ENCODE data around the gene APP.

Gene APP

GRCh38 chr21:25912402-25912746, 258.2 kb downstream of the APP start:
- H3K27ac ChIP-seq = no peak overlapping the region
- TF ChIP-seq ZFX (IDR thresholded peaks at IDR 0.05; ENCODE audit: borderline replicate concordance) = no peak
- TF ChIP-seq CTCF (IDR thresholded peaks at IDR 0.05) = no peak

GRCh38 chr21:25911730-25912401, 258.7 kb downstream of the APP start:
- no peak overlapping the region for H3K27ac ChIP-seq
- TF ChIP-seq ZFX (IDR thresholded peaks at IDR 0.05; ENCODE audit: borderline replicate concordance) = no peak
- TF ChIP-seq CTCF (IDR thresholded peaks at IDR 0.05) = no peak

- H3K27ac ChIP-seq = no peak overlapping the region
- TF ChIP-seq CTCF (IDR thresholded peaks at IDR 0.05) = no peak
- TF ChIP-seq ZFX (IDR thresholded peaks at IDR 0.05; ENCODE audit: borderline replicate concordance) = no peak
Measured at GRCh38 chr21:25910809-25911208, 259.8 kb downstream of the APP start.

- TF ChIP-seq ZFX (IDR thresholded peaks at IDR 0.05; ENCODE audit: borderline replicate concordance) = no peak
- no peak for TF ChIP-seq CTCF (IDR thresholded peaks at IDR 0.05)
- H3K27ac ChIP-seq = no peak overlapping the region
Measured at GRCh38 chr21:25909341-25909740, 261.2 kb downstream of the APP start.

- no peak for TF ChIP-seq CTCF (IDR thresholded peaks at IDR 0.05)
- TF ChIP-seq ZFX (IDR thresholded peaks at IDR 0.05; ENCODE audit: borderline replicate concordance) = no peak
- no peak overlapping the region for H3K27ac ChIP-seq
Measured at GRCh38 chr21:25908495-25908894, 262.1 kb downstream of the APP start.

GRCh38 chr21:25907573-25908275, 262.8 kb downstream of the APP start:
- H3K27ac ChIP-seq = no peak overlapping the region
- TF ChIP-seq CTCF (IDR thresholded peaks at IDR 0.05) = no peak
- no peak for TF ChIP-seq ZFX (IDR thresholded peaks at IDR 0.05; ENCODE audit: borderline replicate concordance)

- no peak overlapping the region for H3K27ac ChIP-seq
- no peak for TF ChIP-seq CTCF (IDR thresholded peaks at IDR 0.05)
- TF ChIP-seq ZFX (IDR thresholded peaks at IDR 0.05; ENCODE audit: borderline replicate concordance) = no peak
Measured at GRCh38 chr21:25906587-25906986, 264.0 kb downstream of the APP start.

Data from 22Rv1 (cell line).